Panc1 (cell line): ENCODE measurements around the gene ALPK1.

Experiments used
- CTCF ChIP-seq: fragments of 450-650 bp; IDR thresholded peaks from 2 replicates; pipeline ENCODE4 v1.5.1; 2017; ENCODE audit warnings: mild to moderate bottlenecking
- POLR2AphosphoS5 ChIP-seq: IDR thresholded peaks from 2 replicates; pipeline ENCODE4 v1.6.1; 2012; ENCODE audit warnings: mild to moderate bottlenecking, low read depth, low read length, moderate library complexity
- REST ChIP-seq, 2 experiments: IDR thresholded peaks; 2 replicates each; pipeline ENCODE4 v1.6.1; 2011 to 2012; ENCODE audit warnings: low read depth in 2 of 2, control low read depth in 1 of 2, low read length in 1 of 2, mild to moderate bottlenecking in 1 of 2, moderate library complexity in 1 of 2; ENCODE audit not compliant: insufficient read depth in 1 of 2
- TCF7L2 ChIP-seq: IDR thresholded peaks from 2 replicates; pipeline ENCODE4 v1.6.1; 2011; ENCODE audit warnings: mild to moderate bottlenecking, low read depth, low read length, inconsistent platforms

DNA sequence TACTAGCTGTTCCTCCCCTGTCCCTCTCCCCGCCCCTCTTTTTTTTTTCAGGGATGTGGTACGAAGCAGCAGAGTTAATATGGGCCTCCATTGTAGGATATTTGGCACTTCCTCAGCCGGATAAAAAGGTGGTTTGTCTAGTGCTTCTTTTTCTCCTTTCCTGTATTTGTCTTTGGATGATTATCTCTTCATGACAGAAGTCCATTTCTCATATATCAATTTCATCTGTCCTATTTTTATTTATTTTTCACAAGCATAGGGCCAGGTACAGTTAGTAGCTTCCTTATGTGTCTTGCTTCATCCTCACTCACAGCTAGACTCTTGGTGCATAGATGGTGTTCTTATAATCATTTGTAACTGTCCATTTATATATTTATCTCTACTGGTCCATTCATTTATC lies 129.2 kb downstream of the ALPK1 start:
- TF ChIP-seq POLR2AphosphoS5 (no peak), CTCF (no peak), REST (IDR thresholded peaks at IDR 0.05; ENCODE audit: insufficient read depth in 1 of 2, low read depth in 2 of 2, low read length in 1 of 2) (no peak), TCF7L2 (no peak)
